ENCODE measurements around the gene MAPK1. TPM values are rescaled to one million over a fixed set of nuclear protein-coding genes. Genes with fewer than 3 reads are reported as not detected.

Gene MAPK1
- total RNA-seq, 4 donors from 2014 or later, result 45.3 to 122 (median 75.2) TPM

GRCh38 chr22:21713428-21714058, 153.9 kb downstream of the MAPK1 start:
- Histone ChIP-seq H3K4me1 (no peaks in the 10 kb centered on the region), H3K27ac (no peak overlapping the region), H3K9me3 (no peaks in the 10 kb centered on the region), H3K36me3 (no peaks in the 10 kb centered on the region), H3K4me3 (no peak overlapping the region), H3K27me3 (no peaks in the 10 kb centered on the region)
- DNase-seq, result no peak
- intact Hi-C loops (cut with DNase I; ENCODE audit: low total_unique reads), result loop anchor here (5.0 kb wide), 1 partner anchor 239 kb away; the partner anchor contains the start of gene PPM1F
- no peak for TF ChIP-seq POLR2A (IDR thresholded peaks at IDR 0.05)
- no peak for TF ChIP-seq CTCF (IDR thresholded peaks at IDR 0.05)

DNA sequence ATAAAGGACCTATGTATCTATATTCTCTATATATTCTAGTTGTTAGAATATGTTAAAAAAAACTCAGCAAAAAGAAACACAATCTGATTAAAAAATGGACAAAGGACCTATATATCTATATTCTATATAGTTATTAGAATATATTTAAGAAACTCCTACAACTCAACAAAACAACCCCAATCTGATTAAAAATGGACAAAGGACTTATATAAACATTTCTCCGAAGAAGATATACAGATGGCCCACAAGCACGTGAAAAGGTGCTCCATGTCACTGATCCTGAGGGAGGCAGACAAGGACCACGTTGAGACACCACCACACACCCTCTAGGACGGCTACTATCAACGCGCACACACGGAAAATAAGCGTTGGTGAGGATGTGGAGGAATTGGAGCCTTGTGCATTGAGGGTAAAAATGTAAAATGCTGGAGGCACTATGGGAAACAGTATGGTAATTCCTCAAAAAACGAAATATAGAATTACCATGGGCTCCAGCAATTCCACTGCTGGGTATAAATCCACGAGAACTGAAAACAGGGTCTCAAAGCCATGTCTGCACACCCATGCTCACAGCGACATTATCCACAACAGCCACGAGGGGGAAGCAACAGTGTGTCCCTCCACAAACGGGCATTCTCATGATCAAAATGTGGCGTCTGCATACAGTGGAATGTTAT, 154.6 kb downstream of the MAPK1 start:
- H3K27ac ChIP-seq, result no peak overlapping the region
- no peaks in the 10 kb centered on the region for H3K9me3 ChIP-seq
- H3K36me3 ChIP-seq, result no peaks in the 10 kb centered on the region
- no peaks in the 10 kb centered on the region for H3K27me3 ChIP-seq
- TF ChIP-seq POLR2A (IDR thresholded peaks at IDR 0.05) (no peak), CTCF (IDR thresholded peaks at IDR 0.05) (peak; percentile 69 to 79 (median 74))
- no peak overlapping the region for H3K4me3 ChIP-seq
- H3K4me1 ChIP-seq, result no peaks in the 10 kb centered on the region
- intact Hi-C loops (cut with DNase I; ENCODE audit: low total_unique reads), result loop anchor here (5.0 kb wide), 1 partner anchor 239 kb away; the partner anchor contains the start of gene PPM1F
- peak; percentile 67 for DNase-seq

DNA sequence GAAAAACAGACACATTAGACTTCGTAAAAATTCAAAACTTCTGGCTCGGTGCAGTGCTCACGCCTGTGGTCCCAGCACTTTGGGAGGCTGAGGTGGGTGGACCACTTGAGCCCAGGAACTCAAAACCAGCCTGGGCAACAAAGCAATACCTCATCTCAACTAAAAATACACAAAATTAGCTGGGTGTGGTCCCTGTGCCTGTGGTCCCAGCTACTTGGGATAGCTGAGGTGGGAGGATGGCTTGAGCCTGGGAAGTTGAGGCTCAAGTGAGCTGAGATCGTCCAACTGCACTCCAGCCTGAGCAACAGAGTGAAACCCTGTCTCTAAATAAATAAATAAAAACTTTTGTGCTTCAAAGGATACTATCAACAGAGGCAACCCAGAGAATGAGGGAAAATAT, 155.6 kb downstream of the MAPK1 start:
- TF ChIP-seq POLR2A (IDR thresholded peaks at IDR 0.05), result no peak
- TF ChIP-seq CTCF (IDR thresholded peaks at IDR 0.05), result no peak
- Histone ChIP-seq H3K27ac (no peak overlapping the region), H3K4me1 (no peaks in the 10 kb centered on the region), H3K4me3 (no peak overlapping the region), H3K36me3 (no peaks in the 10 kb centered on the region), H3K9me3 (no peaks in the 10 kb centered on the region), H3K27me3 (no peaks in the 10 kb centered on the region)
- DNase-seq, result no peak
- intact Hi-C loops (cut with DNase I; ENCODE audit: low total_unique reads), result loop anchor here (5.0 kb wide), 1 partner anchor 240 kb away; the partner anchor contains the start of gene PPM1F

DNA sequence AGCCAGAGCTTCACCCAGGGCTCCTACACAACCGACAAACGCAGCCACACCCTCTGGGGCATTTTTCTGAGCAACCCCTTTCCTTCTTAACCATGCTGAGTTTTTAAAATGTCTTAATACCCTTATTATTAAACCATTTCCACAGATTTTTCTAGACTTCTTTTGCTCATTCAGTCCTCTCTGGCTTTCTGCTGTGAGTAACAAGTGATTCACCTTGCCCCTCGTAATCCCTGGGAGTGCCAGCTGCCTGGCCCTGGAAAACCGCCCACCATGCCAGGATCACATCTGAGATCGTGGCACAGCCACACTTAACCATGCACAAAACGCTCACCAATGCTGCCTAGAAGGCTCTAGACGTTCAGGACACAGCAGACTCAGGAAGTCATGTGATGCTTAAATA, 157.3 kb downstream of the MAPK1 start:
- no peaks in the 10 kb centered on the region for H3K9me3 ChIP-seq
- no peak for DNase-seq
- no peaks in the 10 kb centered on the region for H3K36me3 ChIP-seq
- H3K27ac ChIP-seq, result no peak overlapping the region
- H3K4me3 ChIP-seq, result no peak overlapping the region
- TF ChIP-seq POLR2A (IDR thresholded peaks at IDR 0.05), result no peak
- no peak for TF ChIP-seq CTCF (IDR thresholded peaks at IDR 0.05)
- no peaks in the 10 kb centered on the region for H3K4me1 ChIP-seq
- no peaks in the 10 kb centered on the region for H3K27me3 ChIP-seq
- intact Hi-C loops (cut with DNase I; ENCODE audit: low total_unique reads), result loop anchor here (5.0 kb wide), 1 partner anchor 242 kb away; the partner anchor contains the start of gene PPM1F

- no peak overlapping the region for H3K27ac ChIP-seq
- intact Hi-C loops (cut with DNase I; ENCODE audit: low total_unique reads), result loop anchor here (5.0 kb wide), 1 partner anchor 243 kb away; the partner anchor contains the start of gene PPM1F
- no peaks in the 10 kb centered on the region for H3K36me3 ChIP-seq
- DNase-seq, result no peak
- H3K4me1 ChIP-seq, result no peaks in the 10 kb centered on the region
- TF ChIP-seq CTCF (IDR thresholded peaks at IDR 0.05), result no peak
- TF ChIP-seq POLR2A (IDR thresholded peaks at IDR 0.05), result no peak
- no peaks in the 10 kb centered on the region for H3K27me3 ChIP-seq
- H3K4me3 ChIP-seq, result no peak overlapping the region
- H3K9me3 ChIP-seq, result no peaks in the 10 kb centered on the region
Observed at GRCh38 chr22:21709688-21710087, 157.8 kb downstream of the MAPK1 start.

All from uterus (tissue), 4 donors.